CD1c-positive myeloid dendritic cell (primary cell): ENCODE measurements around the gene SPACDR.

Experiments
- DNase-seq: peaks from one replicate; pipeline ENCODE4 v3.0.0-alpha.2; 2016; ENCODE audit errors: extremely low spot score

The SPACDR gene

GRCh38 chr7:100485471-100485876, 21.4 kb upstream of the SPACDR start:
- DNase-seq = peak; percentile 5

- DNase-seq = no peak
Observed at GRCh38 chr7:100484673-100485045, 20.6 kb upstream of the SPACDR start.

GRCh38 chr7:100483722-100484672, 19.9 kb upstream of the SPACDR start, which contains the start of gene NYAP1:
Gene NYAP1, plus strand, starts transcription at chr7:100483927. Its CDS starts 1,385 bp downstream, at chr7:100485312.
- no peak for DNase-seq

GRCh38 chr7:100483090-100483721, 19.1 kb upstream of the SPACDR start:
- peak; percentile 76 for DNase-seq

GRCh38 chr7:100482728-100483089, 18.6 kb upstream of the SPACDR start:
- DNase-seq = no peak

- DNase-seq = no peak
Observed at GRCh38 chr7:100481466-100481865, 17.4 kb upstream of the SPACDR start.

GRCh38 chr7:100478958-100479660, 15.0 kb upstream of the SPACDR start, which contains the start of gene TSC22D4:
Gene TSC22D4, minus strand, starts transcription at chr7:100479214. Its CDS starts 1,176 bp downstream, at chr7:100478038.
- peak; percentile 81 for DNase-seq

- no peak for DNase-seq
Observed at GRCh38 chr7:100477871-100478267, 13.8 kb upstream of the SPACDR start.

- no peak for DNase-seq
Observed at GRCh38 chr7:100476903-100477870, 13.1 kb upstream of the SPACDR start.

- DNase-seq = peak; percentile 16
Observed at GRCh38 chr7:100476101-100476780, 12.2 kb upstream of the SPACDR start.

GRCh38 chr7:100475549-100475948, 11.5 kb upstream of the SPACDR start:
- DNase-seq = peak; percentile 20

- DNase-seq = peak; percentile 91
Observed at GRCh38 chr7:100472854-100473499, 8.9 kb upstream of the SPACDR start.

- no peak for DNase-seq
Observed at GRCh38 chr7:100472121-100472851, 8.2 kb upstream of the SPACDR start.

GRCh38 chr7:100471021-100471420, 7.0 kb upstream of the SPACDR start:
- no peak for DNase-seq

- DNase-seq = peak; percentile 85
Observed at GRCh38 chr7:100469227-100470044, 5.4 kb upstream of the SPACDR start.

- no peak for DNase-seq
Observed at GRCh38 chr7:100467638-100468373, 3.7 kb upstream of the SPACDR start.
